Mucosa of stomach (tissue), 1 donor: ENCODE data around the gene EGF.
"Not testable (repeated sequence)": the region's sequence is repeated elsewhere in the genome, so short reads cannot be mapped to it uniquely, and the experiment has no call there.

Source experiments
- H3K27me3 ChIP-seq: one replicate; pipeline ENCODE4 v1.7.0; 2013; ENCODE audit warnings: mild to moderate bottlenecking, low read length; ENCODE audit not compliant: control insufficient read depth, insufficient read depth
- H3K36me3 ChIP-seq: one replicate; pipeline ENCODE4 v1.7.0; 2013; ENCODE audit warnings: low read length; ENCODE audit not compliant: control insufficient read depth, insufficient read depth
- H3K4me1 ChIP-seq: one replicate; pipeline ENCODE4 v1.7.0; 2013; ENCODE audit warnings: mild to moderate bottlenecking, low read length; ENCODE audit not compliant: control insufficient read depth, insufficient read depth
- H3K4me3 ChIP-seq: one replicate; pipeline ENCODE4 v1.7.0; 2013; ENCODE audit warnings: low read length
- H3K9ac ChIP-seq: one replicate; pipeline ENCODE4 v1.7.0; 2013; ENCODE audit warnings: mild to moderate bottlenecking, low read length, moderate library complexity
- H3K9me3 ChIP-seq: one replicate; pipeline ENCODE4 v1.7.0; 2013; ENCODE audit warnings: mild to moderate bottlenecking, low read length, moderate library complexity; ENCODE audit not compliant: control insufficient read depth
- donor health status: Pancreatic carcinoma.

EGF gene

GRCh38 chr4:109912706-109913595 is at the start of gene EGF:
Gene EGF (plus strand): TSS chr4:109912883. CDS start chr4:109913336, 453 bp downstream.
- Histone ChIP-seq H3K9me3 (no peaks in the 10 kb centered on the region), H3K27me3 (peaks cover 5% of the 10 kb centered on the region), H3K36me3 (no peaks in the 10 kb centered on the region), H3K4me1 (no peaks in the 10 kb centered on the region), H3K9ac (no peak within 1 kb of the TSS), H3K4me3 (no peak within 1 kb of the TSS)

- Histone ChIP-seq H3K9me3 (no peaks in the 10 kb centered on the region), H3K9ac (no peak overlapping the region), H3K36me3 (no peaks in the 10 kb centered on the region), H3K4me3 (no peak overlapping the region), H3K27me3 (no peaks in the 10 kb centered on the region), H3K4me1 (no peaks in the 10 kb centered on the region)
These were observed 48.5 kb upstream of the EGF start for GRCh38 chr4:109864134-109864533.

GRCh38 chr4:109870061-109870460 is 42.6 kb upstream of the EGF start:
- Histone ChIP-seq H3K4me1 (no peaks in the 10 kb centered on the region), H3K27me3 (no peaks in the 10 kb centered on the region), H3K4me3 (no peak overlapping the region), H3K9ac (no peak overlapping the region), H3K36me3 (no peaks in the 10 kb centered on the region), H3K9me3 (no peaks in the 10 kb centered on the region)

GRCh38 chr4:109872065-109872464 is 40.6 kb upstream of the EGF start:
- H3K36me3 ChIP-seq: no peaks in the 10 kb centered on the region
- no peaks in the 10 kb centered on the region for H3K27me3 ChIP-seq
- no peaks in the 10 kb centered on the region for H3K4me1 ChIP-seq
- H3K4me3 ChIP-seq: no peak overlapping the region
- H3K9ac ChIP-seq: no peak overlapping the region
- H3K9me3 ChIP-seq: no peaks in the 10 kb centered on the region

GRCh38 chr4:109872950-109873656 is 39.6 kb upstream of the EGF start:
- Histone ChIP-seq H3K9ac (no peak overlapping the region), H3K9me3 (no peaks in the 10 kb centered on the region), H3K36me3 (no peaks in the 10 kb centered on the region), H3K27me3 (no peaks in the 10 kb centered on the region), H3K4me3 (no peak overlapping the region), H3K4me1 (no peaks in the 10 kb centered on the region)

- no peaks in the 10 kb centered on the region for H3K4me1 ChIP-seq
- H3K9ac ChIP-seq: no peak overlapping the region
- no peaks in the 10 kb centered on the region for H3K36me3 ChIP-seq
- no peaks in the 10 kb centered on the region for H3K9me3 ChIP-seq
- no peak overlapping the region for H3K4me3 ChIP-seq
- no peaks in the 10 kb centered on the region for H3K27me3 ChIP-seq
These were observed 38.7 kb upstream of the EGF start for GRCh38 chr4:109873791-109874514.

GRCh38 chr4:109875106-109875505 is 37.6 kb upstream of the EGF start:
- no peaks in the 10 kb centered on the region for H3K27me3 ChIP-seq
- no peak overlapping the region for H3K4me3 ChIP-seq
- no peaks in the 10 kb centered on the region for H3K4me1 ChIP-seq
- H3K36me3 ChIP-seq: no peaks in the 10 kb centered on the region
- H3K9ac ChIP-seq: no peak overlapping the region
- no peaks in the 10 kb centered on the region for H3K9me3 ChIP-seq

- not testable (repeated sequence) for H3K9ac ChIP-seq, H3K9me3 ChIP-seq, H3K27me3 ChIP-seq, H3K4me3 ChIP-seq, H3K36me3 ChIP-seq, H3K4me1 ChIP-seq
These were observed 37.1 kb upstream of the EGF start for GRCh38 chr4:109875553-109875952.

- no peaks in the 10 kb centered on the region for H3K4me1 ChIP-seq
- no peak overlapping the region for H3K4me3 ChIP-seq
- no peaks in the 10 kb centered on the region for H3K27me3 ChIP-seq
- H3K36me3 ChIP-seq: no peaks in the 10 kb centered on the region
- no peaks in the 10 kb centered on the region for H3K9me3 ChIP-seq
- no peak overlapping the region for H3K9ac ChIP-seq
These were observed 35.9 kb upstream of the EGF start for GRCh38 chr4:109876634-109877265.

GRCh38 chr4:109877400-109877799 is 35.3 kb upstream of the EGF start:
- H3K4me1 ChIP-seq: no peaks in the 10 kb centered on the region
- H3K9me3 ChIP-seq: no peaks in the 10 kb centered on the region
- H3K36me3 ChIP-seq: no peaks in the 10 kb centered on the region
- H3K9ac ChIP-seq: no peak overlapping the region
- H3K27me3 ChIP-seq: no peaks in the 10 kb centered on the region
- no peak overlapping the region for H3K4me3 ChIP-seq

- H3K4me1 ChIP-seq: no peaks in the 10 kb centered on the region
- no peaks in the 10 kb centered on the region for H3K27me3 ChIP-seq
- H3K9ac ChIP-seq: no peak overlapping the region
- H3K9me3 ChIP-seq: no peaks in the 10 kb centered on the region
- H3K36me3 ChIP-seq: no peaks in the 10 kb centered on the region
- H3K4me3 ChIP-seq: no peak overlapping the region
These were observed 34.3 kb upstream of the EGF start for GRCh38 chr4:109878355-109878754.
